Left ventricle myocardium inferior (tissue), 1 donor: ENCODE measurements around the gene FGD2. TPM values are rescaled to one million over a fixed set of nuclear protein-coding genes. Genes with fewer than 3 reads are reported as not detected.

Source experiments
- DNase-seq: peaks from one replicate; pipeline ENCODE4 v3.0.0-alpha.2; 2020
- H3K27ac ChIP-seq: fragments of 200-600 bp; replicated peaks from 2 replicates; pipeline ENCODE4 v1.8.0; 2021
- H3K27me3 ChIP-seq: fragments of 200-600 bp; 2 replicates; pipeline ENCODE4 v1.8.0; 2021; ENCODE audit warnings: low read depth
- H3K36me3 ChIP-seq: fragments of 200-600 bp; 2 replicates; pipeline ENCODE4 v1.8.0; 2021
- H3K4me1 ChIP-seq: fragments of 200-600 bp; 2 replicates; pipeline ENCODE4 v1.8.0; 2021
- H3K4me3 ChIP-seq: fragments of 200-600 bp; 2 replicates; pipeline ENCODE4 v1.8.0; 2021; ENCODE audit warnings: mild to moderate bottlenecking, moderate library complexity
- H3K9me3 ChIP-seq: fragments of 200-600 bp; replicated peaks from 2 replicates; pipeline ENCODE4 v1.8.0; 2021
- CTCF ChIP-seq: fragments of 200-600 bp; IDR thresholded peaks from 2 replicates; pipeline ENCODE4 v1.8.0; 2021; ENCODE audit warnings: antibody characterized with exemption, mild to moderate bottlenecking, borderline replicate concordance
- intact Hi-C: fragments of 100-400 bp; cut with micrococcal nuclease; formaldehyde crosslinking; loops from one replicate; pipeline ENCODE4 v1.11.0; 2022
- total RNA-seq: library from RNA; stranded (reverse); fragmentation: NEBNext Ultra II Directional; extraction: Animal tissue kit (Norgen Biotek cat#: 25700); gene quantifications from one replicate; pipeline ENCODE4 v1.2.1, GENCODE V29; 2021
- donor health status: DM: no; HTN: yes; CAD: no; lungs with severe emphysema.

FGD2 gene
- total RNA-seq, 1 donor from 2014 or later = 6.0 TPM

DNA sequence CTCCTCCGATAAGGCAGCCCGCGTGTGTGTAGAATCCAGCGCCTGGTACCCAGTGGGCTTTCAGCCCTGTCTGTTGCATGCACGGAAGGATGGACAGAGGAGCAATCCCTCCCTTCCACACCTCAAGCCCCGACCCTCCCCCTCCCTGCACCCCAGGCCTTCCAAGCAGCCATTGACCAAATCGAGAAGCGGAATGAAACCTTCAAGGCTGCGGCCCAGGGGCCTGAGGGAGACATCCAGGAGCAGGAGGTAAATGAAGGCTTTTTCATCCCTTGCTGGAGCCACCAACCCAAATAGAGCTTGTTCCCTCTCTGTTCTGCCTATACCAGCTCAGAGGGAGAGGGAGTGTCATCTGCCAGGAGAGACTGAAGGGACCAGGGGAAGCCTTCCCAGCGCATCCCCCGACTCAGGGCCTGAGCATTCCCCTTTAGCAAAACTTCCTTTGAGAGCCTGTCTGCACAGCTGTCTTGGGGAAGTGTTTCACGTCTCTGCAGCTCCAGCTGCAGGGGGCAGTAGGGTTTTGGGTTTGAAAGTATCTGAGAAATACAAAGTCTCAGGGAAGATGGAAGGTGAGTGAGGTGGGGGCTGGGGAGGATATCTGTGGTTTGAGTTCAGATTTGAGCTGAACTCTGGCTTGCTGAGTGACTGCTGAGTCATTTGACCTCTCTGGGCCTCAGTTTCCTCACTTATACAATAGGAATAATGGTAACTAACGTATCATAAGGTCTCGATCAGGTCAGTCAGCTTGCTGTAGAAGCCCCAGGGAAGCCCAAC lies 16.1 kb downstream of the FGD2 start:
- intact Hi-C loops = no loop called here

GRCh38 chr6:37022135-37022863 lies 16.8 kb downstream of the FGD2 start:
- Histone ChIP-seq H3K9me3 (no peaks in the 10 kb centered on the region), H3K36me3 (no peaks in the 10 kb centered on the region), H3K4me1 (peaks cover 19% of the 10 kb centered on the region), H3K4me3 (no peak overlapping the region), H3K27ac (no peak overlapping the region), H3K27me3 (no peaks in the 10 kb centered on the region)
- TF ChIP-seq CTCF = no peak
- no peak for DNase-seq
- intact Hi-C loops = no loop called here

More for the DNA sequence above, 16.1 kb downstream of the FGD2 start:
- Histone ChIP-seq H3K27me3 (no peaks in the 10 kb centered on the region), H3K36me3 (no peaks in the 10 kb centered on the region), H3K4me1 (peaks cover 19% of the 10 kb centered on the region), H3K9me3 (no peaks in the 10 kb centered on the region), H3K27ac (no peak overlapping the region), H3K4me3 (no peak overlapping the region)
- peak; percentile 27 for TF ChIP-seq CTCF
- no peak for DNase-seq

GRCh38 chr6:37024656-37025337 lies 19.3 kb downstream of the FGD2 start:
- TF ChIP-seq CTCF = no peak
- Histone ChIP-seq H3K27me3 (no peaks in the 10 kb centered on the region), H3K4me1 (no peaks in the 10 kb centered on the region), H3K36me3 (no peaks in the 10 kb centered on the region), H3K9me3 (no peaks in the 10 kb centered on the region), H3K27ac (no peak overlapping the region), H3K4me3 (no peak overlapping the region)
- intact Hi-C loops = no loop called here
- DNase-seq = no peak

- Histone ChIP-seq H3K27ac (no peak overlapping the region), H3K4me3 (no peak overlapping the region), H3K4me1 (no peaks in the 10 kb centered on the region), H3K9me3 (peaks cover 5% of the 10 kb centered on the region), H3K36me3 (no peaks in the 10 kb centered on the region), H3K27me3 (no peaks in the 10 kb centered on the region)
- no peak for TF ChIP-seq CTCF
- no peak for DNase-seq
- intact Hi-C loops = no loop called here
Measured at GRCh38 chr6:37025621-37026466, 20.4 kb downstream of the FGD2 start.
